B cell (primary cell): ENCODE data around the gene ACOXL. TPM values are rescaled to one million over a fixed set of nuclear protein-coding genes. Genes with fewer than 3 reads are reported as not detected.

Source experiments
- ATAC-seq: fragments of 200-7000 bp; cut with Tn5 transposase; one replicate; pipeline ENCODE4 v1.10.0; 2021; ENCODE audit warnings: low read depth, mild to moderate bottlenecking, moderate number of reproducible peaks, moderate library complexity
- CTCF ChIA-PET: fragments of 350-600 bp; sonication (Branson Sonifier 250); formaldehyde crosslinking; loops from one replicate; lab custom pipeline; 2021; ENCODE audit warnings: antibody characterized with exemption, inconsistent platforms; lab: Charles Lee
- POLR2A ChIA-PET: fragments of 350-600 bp; sonication (Branson Sonifier 250); formaldehyde crosslinking; loops from one replicate; lab custom pipeline; 2021; ENCODE audit warnings: antibody characterized with exemption; lab: Charles Lee
- DNase-seq: peaks from one replicate; pipeline ENCODE4 v3.0.0; 2013
- H2AFZ ChIP-seq: 2 replicates; pipeline ENCODE4 v1.6.1; 2012; ENCODE audit warnings: mild to moderate bottlenecking, low read depth, low read length; ENCODE audit not compliant: insufficient read depth, poor library complexity, severe bottlenecking
- H3K27ac ChIP-seq, 2 donors: 1 replicate in 1 of 2; 2 replicates in 1 of 2; pipeline ENCODE4 v1.5.1; 2012 to 2013; ENCODE audit warnings: low read length in 2 of 2, mild to moderate bottlenecking in 2 of 2, moderate library complexity in 1 of 2
- H3K27me3 ChIP-seq, 4 experiments: fragments of 200-600 bp in 1 of 4; sonication (generic) in 1 of 4; replicated peaks in 1 of 4; 1 replicate in 2 of 4; 2 replicates in 2 of 4; pipeline versions ENCODE4 v1.6.1 to v1.7.0; 2013 to 2016; ENCODE audit warnings: low read length in 3 of 4, mild to moderate bottlenecking in 2 of 4, mixed read lengths in 1 of 4, moderate library complexity in 1 of 4; ENCODE audit not compliant: insufficient read depth in 4 of 4, control insufficient read depth in 3 of 4; ENCODE audit errors: control extremely low read depth in 1 of 4
- H3K36me3 ChIP-seq, 2 experiments: replicated peaks in 1 of 2; 1 replicate in 1 of 2; 2 replicates in 1 of 2; pipeline versions ENCODE4 v1.6.1 to v1.7.1; 2013; ENCODE audit warnings: low read length in 1 of 2; ENCODE audit not compliant: insufficient read depth in 2 of 2, control insufficient read depth in 1 of 2; ENCODE audit errors: control extremely low read depth in 1 of 2, extremely low read depth in 1 of 2
- H3K4me1 ChIP-seq, 2 donors: fragments of 200-600 bp in 1 of 2; sonication (generic) in 1 of 2; 1 replicate in 1 of 2; 2 replicates in 1 of 2; pipeline versions ENCODE4 v1.5.1 to v1.6.1; 2013 to 2017; ENCODE audit warnings: low read length in 2 of 2; ENCODE audit not compliant: control insufficient read depth in 2 of 2, insufficient read depth in 2 of 2
- H3K4me2 ChIP-seq: replicated peaks from 2 replicates; pipeline ENCODE3; 2012; ENCODE audit warnings: mild to moderate bottlenecking, low read depth, low read length; ENCODE audit not compliant: poor library complexity, severe bottlenecking
- H3K4me3 ChIP-seq, 5 experiments: fragments of 200-600 bp in 1 of 5; sonication (generic) in 1 of 5; 1 replicate in 3 of 5; 2 replicates in 2 of 5; pipeline versions ENCODE4 v1.5.1 to v1.7.0; 2011 to 2016; ENCODE audit warnings: low read length in 4 of 5, mild to moderate bottlenecking in 4 of 5, low read depth in 2 of 5, control low read depth in 1 of 5, moderate library complexity in 1 of 5; ENCODE audit not compliant: insufficient read depth in 1 of 5; ENCODE audit errors: control extremely low read depth in 1 of 5, extremely low read depth in 1 of 5
- H3K79me2 ChIP-seq: fragments of 200-600 bp; sonication (generic); one replicate; pipeline ENCODE4 v1.6.0; 2016; ENCODE audit warnings: low read length; ENCODE audit not compliant: control insufficient read depth, insufficient read depth
- H3K9ac ChIP-seq: fragments of 200-600 bp; sonication (generic); 2 replicates; pipeline ENCODE4 v1.6.1; 2017; ENCODE audit warnings: mild to moderate bottlenecking, low read length, moderate library complexity
- H3K9me3 ChIP-seq, 3 donors: one replicate each; pipeline versions ENCODE4 v1.6.1 to v1.7.1; 2013; ENCODE audit warnings: low read length in 2 of 3; ENCODE audit not compliant: control insufficient read depth in 2 of 3, insufficient read depth in 1 of 3; ENCODE audit errors: control extremely low read depth in 1 of 3
- H4K20me1 ChIP-seq: 2 replicates; pipeline ENCODE4 v1.6.0; 2012; ENCODE audit warnings: mild to moderate bottlenecking, low read length; ENCODE audit not compliant: insufficient read depth, control insufficient read depth, poor library complexity, severe bottlenecking
- H3K27ac Mint-ChIP-seq: one replicate; pipeline ENCODE4 v1.8.0; 2021; ENCODE audit warnings: mixed read lengths
- H3K27me3 Mint-ChIP-seq: one replicate; pipeline ENCODE4 v1.8.0; 2021; ENCODE audit warnings: mixed read lengths
- H3K4me1 Mint-ChIP-seq: one replicate; pipeline ENCODE4 v1.8.0; 2021; ENCODE audit warnings: mixed read lengths
- H3K4me3 Mint-ChIP-seq: one replicate; pipeline ENCODE4 v1.8.0; 2021; ENCODE audit warnings: mixed read lengths
- H3K9me3 Mint-ChIP-seq: one replicate; pipeline ENCODE4 v1.8.0; 2022; ENCODE audit warnings: mixed read lengths; ENCODE audit not compliant: insufficient read depth
- CTCF ChIP-seq: fragments of 200-600 bp; IDR thresholded peaks from one replicate; pipeline ENCODE4 v1.8.0; 2022; ENCODE audit warnings: antibody characterized with exemption, mild to moderate bottlenecking
- EZH2 ChIP-seq: IDR thresholded peaks from 2 replicates; pipeline ENCODE4 v1.6.1; 2012; ENCODE audit warnings: borderline replicate concordance, low read depth, mild to moderate bottlenecking, moderate library complexity, low read length; ENCODE audit not compliant: insufficient read depth, poor library complexity, severe bottlenecking
- WGBS: methylation state at CpG from one replicate; pipeline ENCODE4 v1.1.5; 2013; ENCODE audit warnings: missing lambda C conversion rate; ENCODE audit not compliant: insufficient coverage; 5-methylcytosine and 5-hydroxymethylcytosine counted together
- intact Hi-C: fragments of 100-400 bp; cut with micrococcal nuclease; formaldehyde crosslinking; loops from one replicate; pipeline ENCODE4 v1.10.0; 2022
- polyA plus RNA-seq: library from polyadenylated mRNA; depleted of rRNA; stranded (reverse); fragments of >200 nt; gene quantifications from 2 replicates; pipeline ENCODE4 v1.2.3, GENCODE V29; 2012
- total RNA-seq, 2 donors: library from RNA; stranded (reverse); fragments of 120-200 nt in 1 of 2; gene quantifications; 1 replicate in 1 of 2; 2 replicates in 1 of 2; pipeline versions ENCODE4 v1.2.3 to v1.2.4, GENCODE V29; 2013 to 2022

ACOXL gene
- total and polyA plus RNA-seq, 2 donors (not counting 1 experiment from before 2014, with no cell fraction given) = 0.06 TPM; not detected in 1

- TF ChIP-seq EZH2 (no peak), CTCF (no peak)
- DNase-seq = no peak
- ChIA-PET POLR2A (no interaction called here), CTCF (no interaction called here)
- no peaks in the 10 kb centered on the region for H3K36me3 ChIP-seq
- no peak overlapping the region for H3K4me3 ChIP-seq
- Mint-ChIP-seq H3K4me3 (no peak overlapping the region), H3K27ac (no peak overlapping the region), H3K27me3 (peaks cover 6% of the 10 kb centered on the region), H3K9me3 (no peaks in the 10 kb centered on the region), H3K4me1 (no peaks in the 10 kb centered on the region)
- ATAC-seq = no peak
- H2AFZ ChIP-seq = no peak overlapping the region
- no peak overlapping the region for H3K9ac ChIP-seq
- no peaks in the 10 kb centered on the region for H4K20me1 ChIP-seq
- no peak overlapping the region for H3K4me2 ChIP-seq
- no peak overlapping the region for H3K27ac ChIP-seq
- WGBS = 57% methylated on average over 5 of the region's 5 CpGs
- H3K79me2 ChIP-seq = no peaks in the 10 kb centered on the region
- H3K4me1 ChIP-seq = no peaks in the 10 kb centered on the region
- intact Hi-C loops = no loop called here
- no peaks in the 10 kb centered on the region for H3K9me3 ChIP-seq
- no peaks in the 10 kb centered on the region for H3K27me3 ChIP-seq
These were observed 106.4 kb downstream of the ACOXL start for GRCh38 chr2:110838657-110839384.

GRCh38 chr2:110840508-110840907, 108.1 kb downstream of the ACOXL start:
- H3K4me3 Mint-ChIP-seq = no peak overlapping the region

More at GRCh38 chr2:110840508-110840907, 108.1 kb downstream of the ACOXL start:
- Histone ChIP-seq H3K4me1 (no peaks in the 10 kb centered on the region), H3K27ac (no peak overlapping the region), H4K20me1 (no peaks in the 10 kb centered on the region), H3K9ac (no peak overlapping the region), H2AFZ (no peak overlapping the region), H3K36me3 (no peaks in the 10 kb centered on the region), H3K9me3 (no peaks in the 10 kb centered on the region), H3K4me3 (no peak overlapping the region), H3K4me2 (no peak overlapping the region), H3K79me2 (no peaks in the 10 kb centered on the region), H3K27me3 (no peaks in the 10 kb centered on the region)
- intact Hi-C loops = no loop called here
- H3K27me3 Mint-ChIP-seq = no peaks in the 10 kb centered on the region
- ChIA-PET POLR2A (no interaction called here), CTCF (interaction anchor here (1.5 kb wide), 1 partner anchor 13 kb away, joined by 5 read pairs; no protein-coding TSS in a partner anchor)
- no peak overlapping the region for H3K27ac Mint-ChIP-seq
- no peaks in the 10 kb centered on the region for H3K9me3 Mint-ChIP-seq
- no peak for TF ChIP-seq CTCF
- no peak for TF ChIP-seq EZH2
- ATAC-seq (no peak), DNase-seq (no peak)
- WGBS = 79% methylated on average over 2 of the region's 2 CpGs
- H3K4me1 Mint-ChIP-seq = no peaks in the 10 kb centered on the region
